A673 (cell line): ENCODE measurements around the gene CPAMD8.
"Not testable (repeated sequence)": the region's sequence is repeated elsewhere in the genome, so short reads cannot be mapped to it uniquely, and the experiment has no call there.

Source experiments
- CTCF ChIP-seq: fragments of 300-800, 200-600 bp; sonication (generic); conservative IDR thresholded peaks from 2 replicates; pipeline ENCODE4 v1.5.1; 2017; ENCODE audit warnings: low read depth, mild to moderate bottlenecking, antibody characterized with exemption, low read length, moderate library complexity, mixed read lengths
- EZH2 ChIP-seq: fragments of 200-600 bp; sonication (generic); IDR thresholded peaks from 2 replicates; pipeline ENCODE4 v1.6.1; 2017; ENCODE audit warnings: borderline replicate concordance, low read depth, mild to moderate bottlenecking, mixed read lengths, antibody characterized with exemption, low read length; ENCODE audit not compliant: poor library complexity, severe bottlenecking

- TF ChIP-seq CTCF, EZH2: not testable (repeated sequence)
Observed at GRCh38 chr19:17014212-17014861, 12.3 kb downstream of the CPAMD8 start.
